NCI-H146 treated with DMSO at 0.1 percent for 48 hours (cell line): Measurements from ENCODE around the gene MSANTD2.

Experiments used
- DNase-seq: peaks from one replicate; lab custom pipeline; 2025; ENCODE audit not compliant: unreplicated experiment; lab: John Stamatoyannopoulos, UW

MSANTD2 gene

GRCh38 chr11:124754309-124754708 lies 45.9 kb downstream of the MSANTD2 start:
- no peak for DNase-seq

GRCh38 chr11:124753624-124754023 lies 46.6 kb downstream of the MSANTD2 start:
- no peak for DNase-seq

- no peak for DNase-seq
Observed at GRCh38 chr11:124753205-124753604, 47.0 kb downstream of the MSANTD2 start.

GRCh38 chr11:124752471-124753102 lies 47.6 kb downstream of the MSANTD2 start:
- no peak for DNase-seq

DNA sequence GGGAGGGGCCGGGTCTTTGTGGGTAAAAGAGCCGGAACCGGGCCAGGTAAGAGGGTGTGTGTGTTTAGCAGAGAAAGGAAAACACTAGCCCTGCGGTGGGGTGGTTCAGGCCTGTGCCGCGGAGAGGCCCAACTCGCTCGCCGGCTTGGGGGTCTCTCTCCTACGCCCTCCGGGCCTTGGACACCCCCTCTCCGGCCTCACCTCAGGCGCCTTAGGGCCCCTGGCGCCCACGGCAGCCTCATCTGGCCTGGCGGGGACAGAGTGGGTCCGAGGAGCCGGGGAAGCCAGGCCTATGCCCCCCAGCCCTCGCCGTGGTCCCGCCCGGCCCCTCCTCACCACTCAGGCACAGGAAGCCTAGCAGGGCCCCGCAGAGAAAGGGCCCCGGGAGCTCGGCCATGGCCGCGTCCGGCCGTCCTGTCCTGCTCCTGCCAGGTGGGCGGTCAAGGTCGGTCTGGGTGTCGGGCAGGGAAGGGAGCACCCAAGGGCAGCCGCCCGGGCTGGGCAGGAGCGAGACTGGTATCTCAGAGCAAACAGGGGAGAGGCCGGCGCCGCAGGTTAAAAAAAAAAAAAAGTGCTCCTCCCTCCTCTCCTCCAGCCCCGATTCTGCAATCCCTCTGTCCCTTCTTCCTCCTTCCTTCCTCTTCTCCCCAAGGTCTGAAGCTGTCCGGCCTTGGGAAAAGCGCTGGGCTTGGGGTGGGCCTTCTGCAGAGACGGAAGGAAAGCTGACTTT lies 48.3 kb downstream of the MSANTD2 start, which contains the start of gene VSIG2:
Gene VSIG2 (minus strand): TSS at position 515 of the 730 bp plus-strand sequence. CDS start 118 bp downstream, at position 397.
- no peak for DNase-seq

- DNase-seq, result no peak
Observed at GRCh38 chr11:124751391-124751740, 48.8 kb downstream of the MSANTD2 start.

DNA sequence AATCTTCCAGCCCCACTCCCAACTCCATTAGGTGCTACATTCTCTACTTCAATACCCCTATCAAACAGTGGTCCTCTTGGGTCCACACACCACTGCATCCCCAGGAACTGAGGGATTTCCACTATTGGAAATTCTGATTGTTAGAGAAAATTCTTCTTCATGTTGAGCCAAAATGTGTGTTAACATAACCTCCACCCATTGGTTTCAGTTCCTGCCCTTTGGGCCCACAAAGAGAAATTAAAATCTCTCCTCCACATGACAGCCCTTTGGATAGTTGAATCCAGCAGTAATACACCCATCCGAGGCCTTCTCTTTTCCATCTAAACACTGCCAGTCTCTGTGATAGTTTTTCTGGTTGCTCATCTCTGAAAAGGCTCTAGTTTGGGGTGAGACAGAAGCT lies 50.3 kb downstream of the MSANTD2 start:
- no peak for DNase-seq

DNA sequence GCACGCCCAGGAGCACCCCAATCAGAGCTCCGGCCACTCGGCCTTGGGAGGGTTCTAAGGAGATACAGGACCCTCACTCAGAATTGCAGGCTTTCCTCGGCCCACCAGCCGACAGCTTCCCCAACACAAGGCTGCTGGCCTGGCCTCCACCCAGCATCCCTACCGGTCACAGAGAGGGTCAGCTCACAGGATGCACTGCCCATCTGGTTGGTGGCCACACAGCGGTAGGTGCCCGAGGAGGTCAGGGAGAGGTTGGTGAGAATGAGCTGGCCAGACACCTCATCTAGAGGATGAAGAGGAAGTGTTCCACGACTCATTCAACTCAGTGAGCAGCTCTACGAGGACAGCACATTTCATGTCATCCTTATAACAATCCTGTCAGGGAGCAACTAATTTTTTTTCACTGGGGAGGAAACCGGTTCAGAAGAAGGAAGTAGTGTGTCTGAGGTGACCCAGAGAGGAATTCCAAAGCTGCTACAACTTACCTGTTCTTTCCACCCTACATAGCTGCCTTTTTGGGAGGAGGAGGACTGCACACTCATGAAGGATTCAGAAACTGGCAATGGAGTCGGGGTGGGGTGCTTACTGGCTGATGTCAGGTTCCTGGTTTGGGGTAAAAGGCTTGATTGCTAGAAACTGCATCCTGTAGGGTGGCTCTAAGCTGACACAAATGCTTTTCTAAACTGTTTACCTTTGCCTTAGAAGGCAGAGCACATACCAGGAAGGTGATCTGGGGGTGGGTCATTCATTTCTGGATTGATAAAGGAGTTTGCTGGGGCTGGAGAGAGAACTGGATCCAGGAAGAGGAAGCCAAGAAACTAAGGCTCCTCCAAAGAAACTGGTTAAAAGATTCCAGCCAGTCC lies 51.5 kb downstream of the MSANTD2 start:
- no peak for DNase-seq

DNA sequence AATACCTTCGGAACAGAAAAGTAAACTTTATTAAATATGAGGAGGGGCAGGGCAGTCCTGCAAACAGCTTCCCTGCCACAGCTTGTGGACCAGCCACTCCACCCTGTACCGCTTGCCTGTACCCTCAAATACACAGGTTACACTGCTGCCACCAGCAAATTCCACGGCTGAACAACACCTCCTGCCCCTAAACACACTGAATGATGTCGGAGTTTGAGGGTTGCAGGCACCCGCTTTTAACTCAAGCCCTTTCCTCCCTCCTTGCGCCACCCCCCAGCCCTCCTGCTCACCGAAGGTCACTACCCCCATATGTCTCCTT lies 52.1 kb downstream of the MSANTD2 start:
- no peak for DNase-seq

DNA sequence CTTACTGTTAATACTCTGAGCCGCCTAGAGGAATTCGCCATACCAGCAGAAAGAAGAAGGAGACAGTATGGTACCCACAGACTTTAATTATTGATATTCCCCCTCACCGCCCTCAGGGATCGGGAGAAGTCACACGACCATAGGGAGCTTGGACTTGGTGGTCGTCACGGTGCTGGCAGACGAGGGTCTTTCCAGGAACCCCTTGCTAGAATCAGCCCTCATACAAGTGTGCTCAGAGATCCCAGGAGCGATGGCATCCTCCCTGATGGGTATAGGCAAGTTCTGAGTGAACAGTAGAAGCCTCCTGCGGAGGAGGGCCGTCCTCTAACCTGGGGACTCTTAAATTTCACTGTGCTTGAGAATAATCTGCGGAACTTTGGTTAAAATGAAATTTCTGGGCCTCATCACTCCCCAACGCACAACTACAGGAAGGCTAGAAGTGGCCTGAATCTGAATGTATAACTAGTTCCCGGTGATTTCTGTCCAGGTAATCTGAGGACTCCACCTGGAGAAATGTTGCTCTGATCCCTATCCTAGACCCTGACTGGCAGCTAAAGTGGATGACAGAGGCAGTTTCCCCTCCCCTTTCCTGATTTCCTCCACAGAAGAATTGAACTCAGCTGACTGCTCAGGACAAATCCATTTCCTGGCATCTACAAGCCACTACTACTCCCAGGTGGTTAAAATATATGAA lies 52.7 kb downstream of the MSANTD2 start:
- no peak for DNase-seq

GRCh38 chr11:124746621-124747243 lies 53.5 kb downstream of the MSANTD2 start:
- peak; percentile 40 for DNase-seq

DNA sequence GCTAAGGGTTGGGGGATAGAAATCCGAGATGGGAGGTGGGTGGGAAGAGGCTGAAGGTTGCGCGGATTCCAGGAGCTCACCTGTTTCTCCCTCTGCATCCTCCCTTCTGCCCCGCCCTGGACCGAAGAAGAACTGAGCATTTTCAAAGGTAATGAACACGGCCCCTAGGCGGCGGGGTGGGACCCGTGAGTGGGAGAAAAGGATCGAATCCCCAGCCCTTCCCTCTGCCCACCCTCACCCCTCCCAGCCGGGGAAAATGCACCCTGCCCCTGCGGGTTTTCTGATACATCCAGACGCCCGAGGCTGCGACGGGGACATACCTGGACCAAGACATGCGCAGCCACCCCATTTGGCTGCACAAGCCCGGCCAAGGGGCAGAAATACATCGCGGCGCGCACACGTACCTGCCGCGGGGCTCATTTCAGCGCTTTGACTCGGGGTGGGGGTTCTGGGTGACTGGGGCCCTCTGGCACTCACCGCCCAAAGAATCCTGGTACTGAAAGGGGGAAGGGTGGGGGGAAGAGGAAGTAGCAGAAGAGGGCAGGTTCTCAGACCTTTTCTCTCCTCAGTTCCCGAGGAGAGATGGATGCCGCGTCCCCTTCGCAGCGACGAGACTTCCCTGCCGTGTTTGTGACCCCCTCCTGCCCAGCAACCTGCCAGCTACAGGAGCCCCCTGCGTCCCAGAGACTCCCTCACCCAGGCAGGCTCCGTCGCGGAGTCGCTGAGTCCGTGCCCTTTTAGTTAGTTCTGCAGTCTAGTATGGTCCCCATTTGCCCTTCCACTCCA lies 54.2 kb downstream of the MSANTD2 start:
- peak; percentile 10 for DNase-seq

DNA sequence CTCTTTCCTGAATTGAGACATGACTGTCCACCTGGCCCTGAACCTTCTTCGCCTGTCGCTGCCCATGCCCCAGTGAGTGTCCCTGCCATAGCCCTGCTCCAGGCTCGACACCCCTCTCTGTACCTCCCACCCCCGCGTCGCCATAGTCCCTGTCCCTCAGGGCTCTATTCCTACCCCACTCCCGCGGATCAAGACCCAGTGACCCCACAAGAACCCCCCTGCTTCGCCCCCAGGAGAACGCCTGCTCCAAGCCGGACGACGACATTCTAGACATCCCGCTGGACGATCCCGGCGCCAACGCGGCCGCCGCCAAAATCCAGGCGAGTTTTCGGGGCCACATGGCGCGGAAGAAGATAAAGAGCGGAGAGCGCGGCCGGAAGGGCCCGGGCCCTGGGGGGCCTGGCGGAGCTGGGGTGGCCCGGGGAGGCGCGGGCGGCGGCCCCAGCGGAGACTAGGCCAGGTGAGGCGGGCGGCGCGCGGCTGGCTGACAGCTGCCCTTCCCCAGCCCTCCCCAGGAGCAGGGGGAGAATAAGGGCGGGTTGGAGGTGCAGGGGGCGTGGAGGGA lies 54.9 kb downstream of the MSANTD2 start:
- DNase-seq, result no peak

- no peak for DNase-seq
Observed at GRCh38 chr11:124743050-124743449, 57.2 kb downstream of the MSANTD2 start.

- DNase-seq, result no peak
Observed at GRCh38 chr11:124742555-124742954, 57.7 kb downstream of the MSANTD2 start.

DNA sequence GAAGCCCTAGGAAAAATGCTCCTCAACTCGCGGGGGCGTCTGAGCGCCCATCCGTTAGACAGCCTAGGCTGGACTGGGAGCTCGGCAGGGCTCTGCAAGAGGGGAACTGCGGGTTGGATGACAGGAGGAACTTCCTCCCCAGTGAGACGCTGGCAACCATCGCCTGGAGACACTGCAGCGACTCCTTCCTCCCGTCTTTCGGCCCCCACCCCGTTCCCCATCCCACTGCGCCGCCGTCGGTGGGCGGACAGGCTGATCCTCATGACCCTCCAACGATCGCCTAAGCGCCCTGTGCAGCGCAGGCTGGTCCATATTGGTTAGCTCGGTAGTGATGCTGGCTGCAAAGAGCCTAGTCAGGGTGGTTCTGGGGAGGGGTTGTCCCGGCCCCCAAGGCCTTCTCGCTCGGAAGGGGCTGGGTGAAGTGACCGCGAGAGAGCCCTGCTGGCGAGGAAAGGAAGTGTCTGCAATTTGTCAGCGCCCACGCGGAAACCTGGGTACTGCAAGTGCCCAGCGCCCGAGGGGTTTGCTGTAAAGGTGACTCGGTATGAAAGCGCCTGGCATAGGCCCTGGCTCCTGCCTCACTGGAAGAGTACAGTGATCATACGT lies 59.8 kb downstream of the MSANTD2 start:
- no peak for DNase-seq

- DNase-seq, result peak; percentile 84
Observed at GRCh38 chr11:124739479-124740276, 60.5 kb downstream of the MSANTD2 start, which contains the start of gene NRGN. TSS of gene NRGN (plus strand) at chr11:124739942. CDS start at chr11:124740085, 143 bp downstream.

GRCh38 chr11:124738713-124739478 lies 61.3 kb downstream of the MSANTD2 start:
- DNase-seq, result no peak
